Retinal pigment epithelial cell (primary cell): ENCODE results near the gene SHROOM3.
A peak's percentile ranks its signal among the peaks of the same experiment; 100 is the strongest.

Experiments used
- DNase-seq: peaks from one replicate; pipeline ENCODE4 v3.0.0-alpha.2; 2010; ENCODE audit warnings: low read depth
- H3K4me3 ChIP-seq: 2 replicates; pipeline ENCODE4 v1.5.1; 2011; ENCODE audit warnings: mild to moderate bottlenecking, low read length, control low read depth, moderate library complexity
- CTCF ChIP-seq: conservative IDR thresholded peaks from 2 replicates; pipeline ENCODE4 v1.5.1; 2011; ENCODE audit warnings: low read depth, low read length, control low read depth, inconsistent platforms

The SHROOM3 gene

GRCh38 chr4:76504613-76505465 is 69.8 kb downstream of the SHROOM3 start:
- TF ChIP-seq CTCF, result peak; percentile 61
- no peak overlapping the region for H3K4me3 ChIP-seq
- no peak for DNase-seq

- no peak overlapping the region for H3K4me3 ChIP-seq
- TF ChIP-seq CTCF, result no peak
- DNase-seq, result no peak
Measured at GRCh38 chr4:76511947-76512346, 76.9 kb downstream of the SHROOM3 start.

GRCh38 chr4:76513482-76513881 is 78.5 kb downstream of the SHROOM3 start:
- TF ChIP-seq CTCF, result no peak
- H3K4me3 ChIP-seq, result no peak overlapping the region
- DNase-seq, result no peak

GRCh38 chr4:76514087-76514486 is 79.1 kb downstream of the SHROOM3 start:
- H3K4me3 ChIP-seq, result no peak overlapping the region
- no peak for TF ChIP-seq CTCF
- no peak for DNase-seq

- no peak for DNase-seq
Measured at GRCh38 chr4:76515975-76516843, 81.2 kb downstream of the SHROOM3 start.

GRCh38 chr4:76518241-76518640 is 83.2 kb downstream of the SHROOM3 start:
- no peak overlapping the region for H3K4me3 ChIP-seq
- TF ChIP-seq CTCF, result no peak

More at GRCh38 chr4:76515975-76516843, 81.2 kb downstream of the SHROOM3 start:
- no peak for TF ChIP-seq CTCF
- no peak overlapping the region for H3K4me3 ChIP-seq

More at GRCh38 chr4:76518241-76518640, 83.2 kb downstream of the SHROOM3 start:
- DNase-seq, result no peak
